ENCODE data around the gene FAM13A. TPM values are rescaled to one million over a fixed set of nuclear protein-coding genes. Genes with fewer than 3 reads are reported as not detected.

FAM13A gene
- total RNA-seq, 1 donor from 2014 or later: 39.1 TPM

GRCh38 chr4:89054627-89055026, 2.4 kb downstream of the FAM13A start:
- intact Hi-C loops (cut with DNase I): no loop called here
- DNase-seq (no peak), ATAC-seq (no peak)
- Histone ChIP-seq H3K36me3 (no peaks in the 10 kb centered on the region), H3K4me3 (no peak overlapping the region), H3K9me3 (peaks cover 6% of the 10 kb centered on the region), H3K4me1 (peaks cover 4% of the 10 kb centered on the region), H3K27me3 (ENCODE audit: low read depth) (no peaks in the 10 kb centered on the region), H3K27ac (no peak overlapping the region)
- TF ChIP-seq, protein P1, sequence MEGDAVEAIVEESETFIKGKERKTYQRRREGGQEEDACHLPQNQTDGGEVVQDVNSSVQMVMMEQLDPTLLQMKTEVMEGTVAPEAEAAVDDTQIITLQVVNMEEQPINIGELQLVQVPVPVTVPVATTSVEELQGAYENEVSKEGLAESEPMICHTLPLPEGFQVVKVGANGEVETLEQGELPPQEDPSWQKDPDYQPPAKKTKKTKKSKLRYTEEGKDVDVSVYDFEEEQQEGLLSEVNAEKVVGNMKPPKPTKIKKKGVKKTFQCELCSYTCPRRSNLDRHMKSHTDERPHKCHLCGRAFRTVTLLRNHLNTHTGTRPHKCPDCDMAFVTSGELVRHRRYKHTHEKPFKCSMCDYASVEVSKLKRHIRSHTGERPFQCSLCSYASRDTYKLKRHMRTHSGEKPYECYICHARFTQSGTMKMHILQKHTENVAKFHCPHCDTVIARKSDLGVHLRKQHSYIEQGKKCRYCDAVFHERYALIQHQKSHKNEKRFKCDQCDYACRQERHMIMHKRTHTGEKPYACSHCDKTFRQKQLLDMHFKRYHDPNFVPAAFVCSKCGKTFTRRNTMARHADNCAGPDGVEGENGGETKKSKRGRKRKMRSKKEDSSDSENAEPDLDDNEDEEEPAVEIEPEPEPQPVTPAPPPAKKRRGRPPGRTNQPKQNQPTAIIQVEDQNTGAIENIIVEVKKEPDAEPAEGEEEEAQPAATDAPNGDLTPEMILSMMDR (IDR thresholded peaks at IDR 0.05): no peak

GRCh38 chr4:89049853-89050252, 7.1 kb downstream of the FAM13A start:
- Histone ChIP-seq H3K36me3 (no peaks in the 10 kb centered on the region), H3K9me3 (peaks cover 6% of the 10 kb centered on the region), H3K27me3 (ENCODE audit: low read depth) (no peaks in the 10 kb centered on the region), H3K4me1 (no peaks in the 10 kb centered on the region), H3K27ac (no peak overlapping the region), H3K4me3 (no peak overlapping the region)
- DNase-seq: no peak
- TF ChIP-seq, protein P1 (IDR thresholded peaks at IDR 0.05): no peak
- ATAC-seq: no peak
- intact Hi-C loops (cut with DNase I): no loop called here

DNA sequence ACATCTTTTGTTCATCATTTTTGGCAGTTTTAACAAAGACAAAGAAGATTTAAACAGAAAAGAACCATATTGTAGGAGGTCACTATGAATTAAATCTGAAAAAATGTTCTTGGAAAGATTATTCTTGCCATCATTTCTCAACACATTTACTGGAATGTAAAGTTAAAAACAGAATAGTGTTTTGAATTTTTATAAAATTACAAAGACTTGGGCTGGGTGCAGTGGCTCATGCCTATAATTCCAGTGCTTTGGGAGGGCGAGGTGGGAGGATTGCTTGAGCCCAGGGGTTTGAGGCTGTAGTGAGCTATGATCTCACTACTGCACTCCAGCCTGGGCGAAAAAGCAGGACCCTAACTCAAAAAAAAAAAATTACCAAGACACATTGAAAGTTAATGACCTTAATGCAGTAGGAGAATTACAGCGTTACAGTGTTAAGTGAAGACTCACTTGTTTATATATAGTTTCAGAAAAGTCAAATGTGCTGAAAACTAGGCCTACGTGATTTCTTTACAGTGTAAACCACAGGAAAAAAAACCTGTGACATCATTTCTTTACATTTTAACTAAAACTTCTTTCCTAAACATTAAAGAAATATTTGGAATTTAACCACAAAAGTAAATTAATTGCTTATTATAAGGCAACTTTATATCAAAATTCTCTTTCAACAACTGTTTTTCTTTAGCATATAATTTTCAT, 7.9 kb downstream of the FAM13A start:
- no peaks in the 10 kb centered on the region for H3K27me3 ChIP-seq (ENCODE audit: low read depth)
- DNase-seq (no peak), ATAC-seq (no peak)
- H3K36me3 ChIP-seq: no peaks in the 10 kb centered on the region
- H3K27ac ChIP-seq: no peak overlapping the region
- peaks cover 6% of the 10 kb centered on the region for H3K9me3 ChIP-seq
- no peaks in the 10 kb centered on the region for H3K4me1 ChIP-seq
- H3K4me3 ChIP-seq: no peak overlapping the region
- TF ChIP-seq, protein P1 (IDR thresholded peaks at IDR 0.05): no peak
- intact Hi-C loops (cut with DNase I): no loop called here

- no peak for ATAC-seq
Measured at GRCh38 chr4:89044147-89044900, 12.7 kb downstream of the FAM13A start.

DNA sequence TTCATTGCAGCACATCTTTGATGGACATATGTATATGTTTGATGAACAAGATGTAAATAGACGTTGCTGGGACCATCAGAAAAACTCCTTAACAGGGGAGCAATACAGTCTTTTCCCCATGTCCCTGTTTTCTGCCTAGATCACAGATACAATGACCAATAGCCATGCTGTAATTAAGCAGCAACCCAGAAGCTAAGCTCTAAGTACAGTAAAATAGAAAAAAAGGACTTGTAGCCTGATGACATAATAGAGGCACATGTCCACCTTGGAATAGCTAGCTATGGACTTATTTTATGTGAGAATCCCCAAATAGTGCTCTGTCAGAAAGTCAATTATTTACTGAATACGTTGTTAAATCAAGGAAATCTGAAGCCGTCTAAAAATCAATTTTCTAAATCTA, 14.9 kb downstream of the FAM13A start:
- no peaks in the 10 kb centered on the region for H3K36me3 ChIP-seq
- H3K4me3 ChIP-seq: no peak overlapping the region
- H3K27ac ChIP-seq: no peak overlapping the region
- DNase-seq (no peak), ATAC-seq (no peak)
- no peaks in the 10 kb centered on the region for H3K27me3 ChIP-seq (ENCODE audit: low read depth)
- TF ChIP-seq, protein P1 (IDR thresholded peaks at IDR 0.05): no peak
- no peaks in the 10 kb centered on the region for H3K4me1 ChIP-seq
- no peaks in the 10 kb centered on the region for H3K9me3 ChIP-seq
- intact Hi-C loops (cut with DNase I): no loop called here

More at GRCh38 chr4:89044147-89044900, 12.7 kb downstream of the FAM13A start:
- Histone ChIP-seq H3K36me3 (no peaks in the 10 kb centered on the region), H3K27me3 (ENCODE audit: low read depth) (no peaks in the 10 kb centered on the region), H3K4me3 (no peak overlapping the region), H3K9me3 (no peaks in the 10 kb centered on the region), H3K4me1 (no peaks in the 10 kb centered on the region), H3K27ac (no peak overlapping the region)
- intact Hi-C loops (cut with DNase I): no loop called here
- no peak for DNase-seq
- TF ChIP-seq, protein P1 (IDR thresholded peaks at IDR 0.05): no peak

All from lower lobe of right lung (tissue), 2 donors.